ENCODE results near the gene AKIRIN2. TPM values are rescaled to one million over a fixed set of nuclear protein-coding genes. Genes with fewer than 3 reads are reported as not detected.

AKIRIN2 gene
- total and polyA plus RNA-seq, 2 of the 13 experiments (the other 11 are each of a cell fraction or from before 2014, with no cell fraction given) = 15.6 to 23.4 TPM

DNA sequence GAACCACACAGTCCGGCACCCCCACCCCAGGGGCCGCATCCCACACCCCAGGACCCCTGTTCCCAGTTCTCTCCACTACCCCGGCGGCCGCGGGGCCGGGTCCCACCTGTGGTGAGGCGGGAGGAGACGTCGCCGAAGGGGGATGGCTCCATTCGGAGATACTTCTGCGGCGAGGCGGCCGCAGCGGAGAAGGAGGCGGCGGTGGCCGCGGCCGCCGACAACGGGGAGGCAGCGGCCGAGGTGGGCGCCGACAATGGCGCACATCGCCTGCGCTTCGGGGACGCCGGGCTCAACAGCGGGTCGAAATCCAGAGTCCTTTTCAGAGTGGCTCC is 723 bp downstream of the AKIRIN2 start (continued):
- TF ChIP-seq, protein P1, sequence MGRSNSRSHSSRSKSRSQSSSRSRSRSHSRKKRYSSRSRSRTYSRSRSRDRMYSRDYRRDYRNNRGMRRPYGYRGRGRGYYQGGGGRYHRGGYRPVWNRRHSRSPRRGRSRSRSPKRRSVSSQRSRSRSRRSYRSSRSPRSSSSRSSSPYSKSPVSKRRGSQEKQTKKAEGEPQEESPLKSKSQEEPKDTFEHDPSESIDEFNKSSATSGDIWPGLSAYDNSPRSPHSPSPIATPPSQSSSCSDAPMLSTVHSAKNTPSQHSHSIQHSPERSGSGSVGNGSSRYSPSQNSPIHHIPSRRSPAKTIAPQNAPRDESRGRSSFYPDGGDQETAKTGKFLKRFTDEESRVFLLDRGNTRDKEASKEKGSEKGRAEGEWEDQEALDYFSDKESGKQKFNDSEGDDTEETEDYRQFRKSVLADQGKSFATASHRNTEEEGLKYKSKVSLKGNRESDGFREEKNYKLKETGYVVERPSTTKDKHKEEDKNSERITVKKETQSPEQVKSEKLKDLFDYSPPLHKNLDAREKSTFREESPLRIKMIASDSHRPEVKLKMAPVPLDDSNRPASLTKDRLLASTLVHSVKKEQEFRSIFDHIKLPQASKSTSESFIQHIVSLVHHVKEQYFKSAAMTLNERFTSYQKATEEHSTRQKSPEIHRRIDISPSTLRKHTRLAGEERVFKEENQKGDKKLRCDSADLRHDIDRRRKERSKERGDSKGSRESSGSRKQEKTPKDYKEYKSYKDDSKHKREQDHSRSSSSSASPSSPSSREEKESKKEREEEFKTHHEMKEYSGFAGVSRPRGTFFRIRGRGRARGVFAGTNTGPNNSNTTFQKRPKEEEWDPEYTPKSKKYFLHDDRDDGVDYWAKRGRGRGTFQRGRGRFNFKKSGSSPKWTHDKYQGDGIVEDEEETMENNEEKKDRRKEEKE (IDR thresholded peaks at IDR 0.05) = no peak
- TF ChIP-seq ZNF724P (CRISPR knock-in tag; IDR thresholded peaks at IDR 0.05; ENCODE audit: borderline replicate concordance) (peak; percentile 7; the same call in 1 of the 2 replicates), ZNF564 (CRISPR knock-in tag; IDR thresholded peaks at IDR 0.05) (no peak), PITX1 (CRISPR knock-in tag; IDR thresholded peaks at IDR 0.05) (no peak), KAT2B (IDR thresholded peaks at IDR 0.05; ENCODE audit: borderline replicate concordance, low read depth, low read length) (no peak), EEA1 (CRISPR knock-in tag; IDR thresholded peaks at IDR 0.05; ENCODE audit: borderline replicate concordance) (no peak), MXD4 (CRISPR knock-in tag; IDR thresholded peaks at IDR 0.05) (no peak)
- TF ChIP-seq, protein P2, sequence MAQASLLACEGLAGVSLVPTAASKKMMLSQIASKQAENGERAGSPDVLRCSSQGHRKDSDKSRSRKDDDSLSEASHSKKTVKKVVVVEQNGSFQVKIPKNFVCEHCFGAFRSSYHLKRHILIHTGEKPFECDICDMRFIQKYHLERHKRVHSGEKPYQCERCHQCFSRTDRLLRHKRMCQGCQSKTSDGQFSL (CRISPR knock-in tag; IDR thresholded peaks at IDR 0.05) = peak; percentile 29; the same call in 1 of the 2 replicates
- TF ChIP-seq, protein P3, sequence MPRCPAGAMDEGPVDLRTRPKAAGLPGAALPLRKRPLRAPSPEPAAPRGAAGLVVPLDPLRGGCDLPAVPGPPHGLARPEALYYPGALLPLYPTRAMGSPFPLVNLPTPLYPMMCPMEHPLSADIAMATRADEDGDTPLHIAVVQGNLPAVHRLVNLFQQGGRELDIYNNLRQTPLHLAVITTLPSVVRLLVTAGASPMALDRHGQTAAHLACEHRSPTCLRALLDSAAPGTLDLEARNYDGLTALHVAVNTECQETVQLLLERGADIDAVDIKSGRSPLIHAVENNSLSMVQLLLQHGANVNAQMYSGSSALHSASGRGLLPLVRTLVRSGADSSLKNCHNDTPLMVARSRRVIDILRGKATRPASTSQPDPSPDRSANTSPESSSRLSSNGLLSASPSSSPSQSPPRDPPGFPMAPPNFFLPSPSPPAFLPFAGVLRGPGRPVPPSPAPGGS (CRISPR knock-in tag; IDR thresholded peaks at IDR 0.05) = no peak
